Measurements from ENCODE around the gene AAR2. TPM values are rescaled to one million over a fixed set of nuclear protein-coding genes. Genes with fewer than 3 reads are reported as not detected.

Gene AAR2
- total and polyA plus RNA-seq, 7 donors: 13.4 to 29.6 (median 20.3) TPM

- no peaks in the 10 kb centered on the region for H3K9me3 ChIP-seq
- H3K4me1 ChIP-seq: no peaks in the 10 kb centered on the region
- TF ChIP-seq, protein P1, sequence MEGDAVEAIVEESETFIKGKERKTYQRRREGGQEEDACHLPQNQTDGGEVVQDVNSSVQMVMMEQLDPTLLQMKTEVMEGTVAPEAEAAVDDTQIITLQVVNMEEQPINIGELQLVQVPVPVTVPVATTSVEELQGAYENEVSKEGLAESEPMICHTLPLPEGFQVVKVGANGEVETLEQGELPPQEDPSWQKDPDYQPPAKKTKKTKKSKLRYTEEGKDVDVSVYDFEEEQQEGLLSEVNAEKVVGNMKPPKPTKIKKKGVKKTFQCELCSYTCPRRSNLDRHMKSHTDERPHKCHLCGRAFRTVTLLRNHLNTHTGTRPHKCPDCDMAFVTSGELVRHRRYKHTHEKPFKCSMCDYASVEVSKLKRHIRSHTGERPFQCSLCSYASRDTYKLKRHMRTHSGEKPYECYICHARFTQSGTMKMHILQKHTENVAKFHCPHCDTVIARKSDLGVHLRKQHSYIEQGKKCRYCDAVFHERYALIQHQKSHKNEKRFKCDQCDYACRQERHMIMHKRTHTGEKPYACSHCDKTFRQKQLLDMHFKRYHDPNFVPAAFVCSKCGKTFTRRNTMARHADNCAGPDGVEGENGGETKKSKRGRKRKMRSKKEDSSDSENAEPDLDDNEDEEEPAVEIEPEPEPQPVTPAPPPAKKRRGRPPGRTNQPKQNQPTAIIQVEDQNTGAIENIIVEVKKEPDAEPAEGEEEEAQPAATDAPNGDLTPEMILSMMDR (IDR thresholded peaks at IDR 0.05): no peak
- H3K27ac ChIP-seq: no peak overlapping the region
- intact Hi-C loops (cut with DNase I): no loop called here
- ATAC-seq: no peak
- H3K36me3 ChIP-seq (ENCODE audit: insufficient read depth in 1 of 2, low read depth in 1 of 2): no peaks in the 10 kb centered on the region
- no peak for DNase-seq
- no peaks in the 10 kb centered on the region for H3K27me3 ChIP-seq (ENCODE audit: insufficient read depth in 3 of 3, low read length in 2 of 3)
- no peak overlapping the region for H3K4me3 ChIP-seq
- 57 to 68% (median 65%) methylated on average over 3 of the region's 3 CpGs for WGBS, 3 donors
Measured at GRCh38 chr20:36230019-36230418, 6.3 kb upstream of the AAR2 start.

- WGBS, 3 donors: 83 to 92% (median 86%) methylated on average over 7 of the region's 7 CpGs
- Histone ChIP-seq H3K27me3 (ENCODE audit: insufficient read depth in 3 of 3, low read length in 2 of 3) (no peaks in the 10 kb centered on the region), H3K4me1 (peaks cover 6% of the 10 kb centered on the region), H3K4me3 (no peak overlapping the region), H3K9me3 (no peaks in the 10 kb centered on the region), H3K36me3 (ENCODE audit: insufficient read depth in 1 of 2, low read depth in 1 of 2) (no peaks in the 10 kb centered on the region), H3K27ac (no peak overlapping the region)
- ATAC-seq (no peak), DNase-seq (no peak)
- TF ChIP-seq, protein P1 (IDR thresholded peaks at IDR 0.05): no peak
- intact Hi-C loops (cut with DNase I): no loop called here
Measured at GRCh38 chr20:36231331-36231730, 4.9 kb upstream of the AAR2 start.

GRCh38 chr20:36234771-36235320 lies 1.4 kb upstream of the AAR2 start:
- H3K4me1 ChIP-seq: peaks cover 27% of the 10 kb centered on the region
- 34 to 46% (median 38%) methylated on average over 4 of the region's 4 CpGs for WGBS, 3 donors
- DNase-seq (no peak), ATAC-seq (no peak)
- H3K4me3 ChIP-seq: no peak overlapping the region
- TF ChIP-seq, protein P1 (IDR thresholded peaks at IDR 0.05): no peak
- H3K27ac ChIP-seq: no peak overlapping the region
- no peaks in the 10 kb centered on the region for H3K9me3 ChIP-seq
- intact Hi-C loops (cut with DNase I): no loop called here
- no peaks in the 10 kb centered on the region for H3K27me3 ChIP-seq (ENCODE audit: insufficient read depth in 3 of 3, low read length in 2 of 3)
- peaks cover 0 to 4% of the 10 kb centered on the region in 2 donors for H3K36me3 ChIP-seq (ENCODE audit: insufficient read depth in 1 of 2, low read depth in 1 of 2)

GRCh38 chr20:36236786-36237121 lies 476 bp downstream of the AAR2 start:
- peak overlapping the region; percentile 89 for H3K27ac ChIP-seq

More at GRCh38 chr20:36236786-36237121, 476 bp downstream of the AAR2 start:
- H3K9me3 ChIP-seq: no peaks in the 10 kb centered on the region
- H3K4me3 ChIP-seq: peak overlapping the region; percentile 91
- intact Hi-C loops (cut with DNase I): no loop called here
- H3K36me3 ChIP-seq (ENCODE audit: insufficient read depth in 1 of 2, low read depth in 1 of 2): peaks cover 4 to 23% of the 10 kb centered on the region in 2 donors
- H3K27me3 ChIP-seq (ENCODE audit: insufficient read depth in 3 of 3, low read length in 2 of 3): no peaks in the 10 kb centered on the region
- peaks cover 27% of the 10 kb centered on the region for H3K4me1 ChIP-seq
- whole genome bisulfite sequencing, 3 donors: 1% methylated on average over 6 of the region's 6 CpGs
- TF ChIP-seq, protein P1 (IDR thresholded peaks at IDR 0.05): no peak
- ATAC-seq: peak in 2 of 4 donors; percentile 8 to 49
- DNase-seq: no peak
